Kasumi-1 (cell line): ENCODE data around the gene ALPP.
"Not testable (repeated sequence)": the region's sequence is repeated elsewhere in the genome, so short reads cannot be mapped to it uniquely, and the experiment has no call there.

Source experiments
- DNase-seq, 2 experiments: peaks; one replicate each; lab custom pipeline; 2025; lab: John Stamatoyannopoulos, UW

The ALPP gene

GRCh38 chr2:232363784-232364615 is 14.6 kb upstream of the ALPP start:
- no peak for DNase-seq

- DNase-seq = not testable (repeated sequence)
Measured at GRCh38 chr2:232364806-232365594, 13.6 kb upstream of the ALPP start.

DNA sequence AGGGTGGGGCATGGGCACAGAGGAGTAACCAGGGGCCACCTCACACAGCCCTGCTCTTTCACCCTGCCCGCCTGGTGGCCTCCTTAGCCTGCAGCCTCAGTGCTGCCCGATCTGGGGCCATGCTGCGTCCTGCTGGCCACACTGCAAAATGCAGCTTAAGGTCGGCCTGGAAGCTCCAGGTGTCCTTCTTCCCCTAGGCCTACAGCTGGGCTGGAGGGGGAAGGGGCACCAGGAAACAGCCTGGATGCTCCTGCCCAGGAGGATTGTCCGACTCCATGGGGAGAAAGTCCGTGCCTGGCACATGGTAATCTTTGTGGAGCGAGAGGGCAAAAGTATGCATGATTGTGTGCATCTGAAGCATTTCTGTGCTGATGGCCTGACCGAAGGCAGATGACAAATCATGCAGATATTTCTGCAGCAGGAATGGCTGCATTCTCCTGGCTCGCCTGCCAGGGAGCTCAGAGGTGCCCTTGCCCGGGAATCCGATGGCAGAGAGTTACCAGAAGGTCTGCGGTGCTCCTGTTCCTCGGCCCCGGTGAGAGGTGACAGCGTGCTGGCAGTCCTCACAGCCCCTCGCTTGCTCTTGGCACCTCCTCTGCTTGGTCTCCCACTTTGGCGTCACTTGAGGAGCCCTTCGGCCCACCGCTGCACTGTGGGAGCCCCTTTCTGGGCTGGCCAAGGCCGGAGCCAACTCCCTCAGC is 12.8 kb upstream of the ALPP start:
- DNase-seq = peak in 1 of 2 experiments; percentile 0

DNA sequence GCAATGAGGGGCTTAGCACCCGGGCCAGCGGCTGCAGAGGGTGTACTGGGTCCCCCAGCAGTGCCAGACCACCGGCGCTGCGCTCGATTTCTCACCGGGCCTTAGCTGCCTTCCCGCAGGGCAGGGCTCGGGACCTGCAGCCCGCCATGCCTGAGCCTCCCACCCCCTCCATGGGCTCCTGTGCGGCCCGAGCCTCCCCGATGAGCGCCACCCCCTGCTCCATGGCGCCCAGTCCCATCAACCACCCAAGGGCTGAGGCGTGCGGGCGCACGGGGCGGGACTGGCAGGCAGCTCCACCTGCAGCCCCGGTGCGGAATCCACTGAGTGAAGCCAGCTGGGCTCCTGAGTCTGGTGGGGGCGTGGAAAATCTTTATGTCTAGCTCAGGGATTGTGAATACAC is 12.1 kb upstream of the ALPP start:
- not testable (repeated sequence) for DNase-seq

GRCh38 chr2:232367016-232367415 is 11.5 kb upstream of the ALPP start:
- DNase-seq = no peak

DNA sequence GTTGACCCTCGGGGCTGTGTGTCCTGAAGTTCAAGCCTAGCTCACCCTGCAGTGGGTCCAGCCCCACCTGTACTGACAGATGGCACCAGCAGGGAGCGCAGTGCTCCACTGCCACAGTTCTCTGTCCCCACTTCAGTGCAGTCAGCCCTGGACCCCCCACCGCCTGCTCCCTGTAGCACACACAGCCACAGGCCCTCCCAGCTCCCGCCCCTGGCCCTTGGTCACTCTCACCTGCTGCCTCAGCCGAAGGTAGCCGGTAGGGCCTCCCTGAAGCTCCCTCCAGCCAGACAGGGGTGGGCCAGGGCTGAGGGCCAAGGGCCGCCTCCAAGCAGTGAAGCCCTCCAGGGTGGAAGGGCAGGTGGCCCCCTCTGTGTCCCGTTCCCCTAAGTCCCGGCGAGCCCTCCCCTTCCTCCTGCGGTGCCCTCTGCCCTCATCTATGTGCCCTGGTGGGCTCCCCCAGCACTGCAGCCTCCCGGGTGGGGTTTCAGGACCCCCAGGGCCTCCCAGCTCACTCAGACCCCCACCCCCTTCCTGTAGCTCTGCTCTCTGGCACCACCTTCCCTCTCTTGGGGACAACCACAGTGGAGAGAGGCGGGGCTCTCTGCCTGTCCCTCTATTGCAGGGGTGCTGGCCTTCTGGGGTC is 10.8 kb upstream of the ALPP start:
- no peak for DNase-seq

DNA sequence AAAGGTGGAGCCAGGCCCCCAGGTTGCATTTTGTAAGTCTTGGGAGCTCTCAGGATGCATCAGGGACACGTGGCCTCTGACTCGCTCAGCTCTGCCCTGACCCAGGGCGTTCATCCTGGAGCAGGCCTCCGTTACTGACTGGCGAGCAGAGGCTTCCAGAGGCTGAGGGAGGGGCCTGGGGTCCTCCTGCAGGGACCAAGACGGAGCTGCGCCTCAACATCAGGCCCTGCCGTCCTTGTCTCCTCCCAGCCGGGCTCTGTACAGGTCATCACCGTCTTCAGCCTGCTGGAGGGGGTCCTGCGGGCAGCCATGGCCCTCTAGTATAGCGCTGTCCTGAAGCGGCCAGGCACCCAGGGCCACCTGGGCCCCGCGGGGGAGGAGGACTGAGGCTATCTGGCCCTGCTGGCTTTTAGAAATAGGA is 10.2 kb upstream of the ALPP start:
- no peak for DNase-seq

DNA sequence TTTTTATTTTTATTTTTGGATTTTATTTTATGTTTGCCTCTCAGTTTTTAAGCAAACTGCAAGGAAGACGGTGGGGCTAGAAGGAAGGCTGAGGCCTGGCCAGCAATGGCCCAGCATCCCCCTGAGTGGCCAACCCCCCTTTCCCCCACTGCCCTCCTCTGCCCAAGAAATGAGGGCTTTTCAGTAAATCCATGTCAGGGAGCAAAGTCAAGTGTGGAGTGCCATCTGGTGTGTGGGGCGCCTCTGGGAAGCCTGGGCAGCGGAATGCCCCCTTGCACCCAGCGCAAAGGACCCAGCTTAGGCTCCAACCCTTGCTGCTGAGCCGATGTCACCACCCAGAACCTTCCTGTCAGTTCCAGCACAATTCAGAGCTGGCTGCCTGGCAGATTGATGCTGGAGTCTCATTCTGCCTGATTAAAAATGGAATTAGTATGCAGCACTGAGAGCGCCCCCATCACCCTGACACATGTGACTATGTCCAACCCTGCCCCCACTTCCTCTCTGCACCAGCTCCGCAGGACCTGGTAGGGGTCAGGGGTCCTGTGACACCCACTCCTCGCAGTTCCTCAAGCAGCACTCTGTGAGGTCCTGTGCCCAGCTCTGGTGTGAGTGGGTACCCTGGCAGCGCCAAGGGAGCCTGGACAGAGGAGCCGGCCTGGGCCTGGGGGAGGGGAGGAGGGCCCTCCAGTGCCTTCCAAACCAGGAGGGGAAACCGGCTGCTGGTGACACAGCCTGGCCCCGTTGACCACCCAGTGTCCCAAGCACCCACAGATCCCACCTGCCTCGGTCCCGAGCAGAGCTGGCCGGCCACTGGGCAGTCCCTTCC is 9.2 kb upstream of the ALPP start:
- no peak for DNase-seq

GRCh38 chr2:232370007-232370406 is 8.5 kb upstream of the ALPP start:
- DNase-seq = not testable (repeated sequence)

DNA sequence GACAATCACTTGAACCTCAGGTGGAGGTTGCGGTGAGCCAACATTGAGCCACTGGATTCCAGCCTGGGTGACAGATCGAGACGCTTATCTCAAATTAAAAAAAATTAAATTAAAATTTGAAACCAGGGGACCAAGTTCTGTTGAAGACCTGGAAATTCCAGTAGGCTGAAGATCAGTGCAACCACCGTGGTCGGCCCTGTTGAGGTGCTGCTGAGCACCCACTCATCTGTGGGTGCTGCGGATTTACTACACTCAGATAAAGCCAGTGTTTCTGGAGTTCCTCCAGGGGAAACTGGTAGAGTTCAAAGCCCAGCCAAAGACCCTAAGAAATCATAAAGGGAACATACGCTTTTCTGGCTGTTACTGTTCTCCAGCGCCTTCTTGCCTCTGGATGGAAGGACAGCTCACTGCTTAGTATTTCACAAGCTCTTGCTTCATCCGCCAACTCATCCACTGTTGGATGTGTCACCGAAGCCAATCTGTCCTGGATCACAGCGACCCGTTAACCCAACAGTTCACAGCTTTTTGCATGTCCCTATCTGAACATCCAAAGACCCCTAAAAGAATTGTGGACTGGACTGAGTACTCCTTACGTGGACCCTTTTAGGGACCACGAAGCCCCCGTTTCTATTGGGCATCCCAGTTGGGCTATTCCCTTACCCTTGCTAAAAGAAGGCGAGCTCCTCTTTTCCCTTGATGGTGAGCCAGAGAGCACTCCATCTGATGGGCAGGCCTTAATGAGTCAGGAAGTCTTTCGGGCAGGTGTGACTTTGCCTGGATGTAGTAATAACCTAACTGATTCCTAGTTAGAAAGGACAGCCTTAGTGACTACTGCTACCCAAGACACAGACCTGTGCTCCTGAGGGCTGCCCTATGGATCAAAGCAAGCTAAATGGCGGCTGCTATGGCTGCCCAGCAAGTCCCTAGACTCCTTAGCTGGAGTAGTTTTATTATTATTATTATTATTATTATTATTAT is 6.0 kb upstream of the ALPP start:
- DNase-seq = no peak

DNA sequence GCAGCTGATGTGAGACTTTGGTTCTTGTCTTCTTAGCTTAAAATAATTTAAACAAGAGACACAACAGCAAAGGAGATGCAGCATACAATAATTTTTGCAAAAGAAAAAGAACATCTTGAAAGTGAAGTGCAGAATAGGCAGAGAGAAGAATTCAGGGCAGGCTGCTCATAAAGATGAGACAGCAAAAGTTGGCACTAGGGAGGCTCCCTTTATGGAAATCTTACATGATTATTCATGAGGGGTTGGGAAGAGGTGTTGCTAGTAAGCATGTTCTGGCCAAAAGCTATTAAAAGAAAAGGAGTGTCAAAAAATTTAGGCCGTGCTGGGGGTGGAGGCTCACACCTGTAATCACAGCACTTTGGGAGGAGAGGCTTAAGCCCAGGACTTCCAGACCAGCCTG is 4.2 kb upstream of the ALPP start:
- no peak for DNase-seq

- no peak for DNase-seq
Measured at GRCh38 chr2:232375164-232375563, 3.4 kb upstream of the ALPP start.

- DNase-seq = no peak
Measured at GRCh38 chr2:232376260-232376659, 2.3 kb upstream of the ALPP start.

DNA sequence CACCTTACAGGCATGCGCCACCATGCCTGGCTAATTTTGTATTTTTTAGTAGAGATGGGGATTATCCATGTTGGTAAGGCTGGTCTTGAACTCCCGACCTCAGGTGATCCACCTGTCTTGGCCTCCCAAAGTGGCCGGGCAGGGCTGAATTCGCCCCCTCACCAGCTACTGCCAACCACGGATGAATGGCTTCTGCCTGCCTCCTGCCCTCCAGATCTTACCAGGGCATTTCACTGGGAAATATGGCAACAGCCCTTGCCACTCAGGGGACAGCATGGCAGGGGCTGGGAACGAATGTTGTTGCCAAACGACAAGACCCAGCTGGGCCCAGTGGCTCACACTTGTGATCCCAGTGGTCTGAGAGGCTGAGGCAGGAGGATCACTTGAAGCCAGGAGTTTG is 1.8 kb upstream of the ALPP start:
- no peak for DNase-seq

DNA sequence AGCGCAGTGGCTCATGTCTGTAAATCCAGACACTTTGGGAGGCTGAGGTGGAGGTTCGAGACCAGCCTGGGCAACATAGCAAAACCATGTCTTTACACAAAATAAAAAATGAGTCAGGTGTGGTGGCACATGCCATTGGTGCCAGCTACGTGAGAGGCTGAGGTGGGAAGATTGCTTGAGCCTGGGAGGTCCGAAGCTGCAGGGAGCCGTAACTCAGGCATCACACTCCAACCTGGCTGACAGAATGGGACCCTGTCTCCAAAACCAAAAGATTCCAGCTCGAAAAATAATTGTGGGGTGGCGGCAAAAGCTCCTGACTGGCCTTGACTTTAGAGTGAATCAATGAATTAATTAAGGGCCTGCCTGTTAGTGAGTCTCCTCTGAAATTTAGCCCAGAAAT is 1.2 kb upstream of the ALPP start:
- no peak for DNase-seq

DNA sequence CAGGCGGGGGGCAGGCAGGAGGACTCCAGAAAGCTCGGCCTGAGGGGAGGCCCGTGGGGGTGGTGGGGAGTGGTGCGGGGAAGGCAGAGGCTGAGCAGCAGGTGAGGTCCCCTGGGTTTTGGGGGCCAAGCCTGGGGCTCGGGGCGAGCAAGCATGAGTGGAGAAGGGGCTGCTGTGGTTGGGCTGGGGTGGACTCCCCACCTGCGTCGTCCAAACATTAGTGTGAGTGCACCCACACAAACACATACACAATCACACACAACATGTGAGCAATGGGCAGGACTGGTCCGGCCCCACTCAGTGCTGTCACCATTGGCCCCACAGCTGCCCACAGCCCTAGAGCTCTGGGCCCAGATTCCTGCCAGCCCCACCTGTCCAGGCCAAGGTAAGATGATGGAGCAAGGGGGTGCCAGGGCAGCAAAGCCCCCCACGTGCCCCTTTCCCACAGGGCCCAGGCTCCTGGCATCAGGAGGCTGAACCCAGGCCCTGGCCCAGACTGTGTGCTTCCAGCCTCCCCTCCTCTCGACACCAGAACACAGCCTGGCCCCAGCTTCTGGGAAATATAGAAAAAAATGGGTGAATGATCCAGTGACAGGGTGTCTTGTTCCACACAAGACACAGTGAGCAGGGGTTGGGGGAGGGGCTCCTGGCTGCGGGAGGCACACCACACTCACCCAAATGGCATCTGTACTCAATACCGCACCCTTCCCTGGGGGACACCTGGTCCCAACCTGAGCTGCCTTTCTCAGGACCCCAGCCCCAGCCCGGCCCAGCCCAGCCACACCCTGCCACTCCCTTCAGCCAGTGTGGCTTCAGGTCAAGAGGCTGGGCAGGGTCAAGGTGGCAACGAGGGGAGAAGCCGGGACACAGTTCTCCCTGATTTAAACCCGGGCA is 463 bp upstream of the ALPP start:
- no peak for DNase-seq

GRCh38 chr2:232379610-232380590 is 1.3 kb downstream of the ALPP start:
- not testable (repeated sequence) for DNase-seq
